HEK293 (cell line): ENCODE data around the gene HECA.
A peak's percentile ranks its signal among the peaks of the same experiment; 100 is the strongest.

Experiments
- BCL11A ChIP-seq: fragments of 450-650 bp; formaldehyde crosslinking; IDR thresholded peaks from 2 replicates; pipeline ENCODE4 v1.5.1; 2016; ENCODE audit warnings: low read depth, missing biosample characterization, missing genetic modification characterization
- BCL11B ChIP-seq: fragments of 450-650 bp; formaldehyde crosslinking; IDR thresholded peaks from 2 replicates; pipeline ENCODE4 v1.5.1; 2016; ENCODE audit warnings: low read depth, missing biosample characterization, missing genetic modification characterization
- KLF9 ChIP-seq: fragments of 450-650 bp; formaldehyde crosslinking; IDR thresholded peaks from 2 replicates; pipeline ENCODE4 v1.5.1; 2016; ENCODE audit warnings: missing biosample characterization, missing genetic modification characterization, low read depth
- MZF1 ChIP-seq: fragments of 450-650 bp; formaldehyde crosslinking; IDR thresholded peaks from 2 replicates; pipeline ENCODE4 v1.5.1; 2017; ENCODE audit warnings: missing biosample characterization, missing genetic modification characterization, borderline replicate concordance
- OVOL3 ChIP-seq: fragments of 450-650 bp; formaldehyde crosslinking; IDR thresholded peaks from 2 replicates; pipeline ENCODE4 v1.5.1; 2016; ENCODE audit warnings: missing biosample characterization, missing genetic modification characterization
- REPIN1 ChIP-seq: fragments of 450-650 bp; formaldehyde crosslinking; IDR thresholded peaks from 2 replicates; pipeline ENCODE4 v1.5.1; 2017; ENCODE audit warnings: missing biosample characterization, missing genetic modification characterization, low read depth
- SP7 ChIP-seq: fragments of 450-650 bp; formaldehyde crosslinking; IDR thresholded peaks from 2 replicates; pipeline ENCODE4 v1.5.1; 2016; ENCODE audit warnings: missing biosample characterization, missing genetic modification characterization
- TRIM28 ChIP-seq: IDR thresholded peaks from 2 replicates; pipeline ENCODE4 v1.6.1; 2011; ENCODE audit warnings: low read length, control low read depth, borderline replicate concordance
- ZBTB26 ChIP-seq: fragments of 450-650 bp; formaldehyde crosslinking; optimal IDR thresholded peaks from 2 replicates; pipeline ENCODE3; 2016; ENCODE audit warnings: missing biosample characterization, mild to moderate bottlenecking, missing genetic modification characterization
- ZNF169 ChIP-seq: fragments of 450-650 bp; formaldehyde crosslinking; IDR thresholded peaks from 2 replicates; pipeline ENCODE4 v1.5.1; 2016; ENCODE audit warnings: missing biosample characterization, missing genetic modification characterization
- ZNF239 ChIP-seq: fragments of 450-650 bp; formaldehyde crosslinking; IDR thresholded peaks from 2 replicates; pipeline ENCODE4 v1.5.1; 2016; ENCODE audit warnings: missing biosample characterization, missing genetic modification characterization
- ZNF248 ChIP-seq: fragments of 450-650 bp; formaldehyde crosslinking; IDR thresholded peaks from 2 replicates; pipeline ENCODE4 v1.5.1; 2017; ENCODE audit warnings: missing biosample characterization, missing genetic modification characterization
- ZNF266 ChIP-seq: fragments of 450-650 bp; formaldehyde crosslinking; IDR thresholded peaks from 2 replicates; pipeline ENCODE4 v1.5.1; 2016; ENCODE audit warnings: missing biosample characterization, missing genetic modification characterization, low read depth
- ZNF280C ChIP-seq: fragments of 450-650 bp; formaldehyde crosslinking; IDR thresholded peaks from 2 replicates; pipeline ENCODE4 v1.5.1; 2016; ENCODE audit warnings: missing biosample characterization, missing genetic modification characterization
- ZNF366 ChIP-seq: fragments of 450-650 bp; formaldehyde crosslinking; conservative IDR thresholded peaks from 2 replicates; pipeline ENCODE4 v1.5.1; 2016; ENCODE audit warnings: missing biosample characterization, missing genetic modification characterization
- ZNF433 ChIP-seq: fragments of 450-650 bp; formaldehyde crosslinking; IDR thresholded peaks from 2 replicates; pipeline ENCODE4 v1.5.1; 2016; ENCODE audit warnings: missing biosample characterization, missing genetic modification characterization, low read depth
- ZNF501 ChIP-seq: fragments of 450-650 bp; formaldehyde crosslinking; IDR thresholded peaks from 2 replicates; pipeline ENCODE4 v1.5.1; 2016; ENCODE audit warnings: missing biosample characterization, missing genetic modification characterization
- ZNF518A ChIP-seq: fragments of 450-650 bp; formaldehyde crosslinking; conservative IDR thresholded peaks from 2 replicates; pipeline ENCODE4 v1.5.1; 2016; ENCODE audit warnings: low read depth, missing biosample characterization, missing genetic modification characterization
- ZNF558 ChIP-seq: fragments of 450-650 bp; formaldehyde crosslinking; IDR thresholded peaks from 2 replicates; pipeline ENCODE4 v1.5.1; 2016; ENCODE audit warnings: missing biosample characterization, missing genetic modification characterization
- ZNF561 ChIP-seq: fragments of 450-650 bp; IDR thresholded peaks from 2 replicates; pipeline ENCODE4 v1.5.1; 2018; ENCODE audit warnings: missing biosample characterization, missing genetic modification characterization, borderline replicate concordance
- ZNF645 ChIP-seq: fragments of 450-650 bp; formaldehyde crosslinking; IDR thresholded peaks from 2 replicates; pipeline ENCODE4; 2016; ENCODE audit warnings: missing biosample characterization, missing genetic modification characterization
- ZNF654 ChIP-seq: fragments of 450-650 bp; formaldehyde crosslinking; IDR thresholded peaks from 2 replicates; pipeline ENCODE4 v1.5.1; 2016; ENCODE audit warnings: low read depth, missing biosample characterization, missing genetic modification characterization
- ZNF670 ChIP-seq: fragments of 450-650 bp; formaldehyde crosslinking; IDR thresholded peaks from 2 replicates; pipeline ENCODE4 v1.5.1; 2016; ENCODE audit warnings: missing biosample characterization, missing genetic modification characterization, low read depth
- ZNF677 ChIP-seq: fragments of 450-650 bp; IDR thresholded peaks from 2 replicates; pipeline ENCODE4 v1.5.0; 2018; ENCODE audit warnings: missing biosample characterization, mild to moderate bottlenecking, missing genetic modification characterization, moderate library complexity
- ZNF707 ChIP-seq: fragments of 450-650 bp; formaldehyde crosslinking; IDR thresholded peaks from 2 replicates; pipeline ENCODE4 v1.5.1; 2016; ENCODE audit warnings: missing biosample characterization, missing genetic modification characterization
- ZSCAN16 ChIP-seq: fragments of 450-650 bp; formaldehyde crosslinking; IDR thresholded peaks from 2 replicates; pipeline ENCODE4 v1.5.1; 2016; ENCODE audit warnings: missing biosample characterization, missing genetic modification characterization

The HECA gene

GRCh38 chr6:139124887-139125672, 9.8 kb upstream of the HECA start (continued):
- 0 out of 2 replicates have a peak, but pooled peaks have one; percentile 19 for TF ChIP-seq KLF9 (tag by site-specific recombination)
- TF ChIP-seq MZF1 (tag by site-specific recombination) = 0 out of 2 replicates have a peak, but pooled peaks have one; percentile 12
- no peak for TF ChIP-seq ZNF645
- no peak for TF ChIP-seq ZNF677 (tag by site-specific recombination)
- TF ChIP-seq ZNF248 (tag by site-specific recombination) = no peak
- TF ChIP-seq BCL11B (tag by site-specific recombination) = no peak
- peak; percentile 56; the same call in 1 of the 2 replicates for TF ChIP-seq ZNF518A (tag by site-specific recombination)
- TF ChIP-seq SP7 (tag by site-specific recombination) = 0 out of 2 replicates have a peak, but pooled peaks have one; percentile 18
- no peak for TF ChIP-seq ZNF280C (tag by site-specific recombination)
- TF ChIP-seq ZNF366 (tag by site-specific recombination) = no peak
- TF ChIP-seq OVOL3 (tag by site-specific recombination) = no peak
- TF ChIP-seq ZSCAN16 (tag by site-specific recombination) = no peak
- peak; percentile 29; the same call in 1 of the 2 replicates for TF ChIP-seq ZNF558 (tag by site-specific recombination)
- no peak for TF ChIP-seq REPIN1 (tag by site-specific recombination)
- no peak for TF ChIP-seq ZNF266 (tag by site-specific recombination)
- TF ChIP-seq ZNF239 (tag by site-specific recombination) = no peak
- no peak for TF ChIP-seq BCL11A
- peak; percentile 82; the same call in 1 of the 2 replicates for TF ChIP-seq ZNF707 (tag by site-specific recombination)
- no peak for TF ChIP-seq ZNF670
- peak; percentile 75 for TF ChIP-seq ZNF654
- no peak for TF ChIP-seq ZNF169 (tag by site-specific recombination)
- TF ChIP-seq ZBTB26 (tag by site-specific recombination) = no peak
- peak; percentile 68; the same call in 1 of the 2 replicates for TF ChIP-seq TRIM28
- TF ChIP-seq ZNF501 (tag by site-specific recombination) = no peak
- no peak for TF ChIP-seq ZNF433 (tag by site-specific recombination)
- no peak for TF ChIP-seq ZNF561 (tag by site-specific recombination)
